Middle frontal gyrus (tissue), 1 donor: ENCODE measurements around the gene GNL3L.
A peak's percentile ranks its signal among the peaks of the same experiment; 100 is the strongest.
"Not testable (repeated sequence)": the region's sequence is repeated elsewhere in the genome, so short reads cannot be mapped to it uniquely, and the experiment has no call there.

Source experiments
- DNase-seq: peaks from one replicate; pipeline ENCODE4 v3.0.0-alpha.2; 2015; ENCODE audit warnings: low spot score; ENCODE audit errors: extremely low spot score

GNL3L gene

DNA sequence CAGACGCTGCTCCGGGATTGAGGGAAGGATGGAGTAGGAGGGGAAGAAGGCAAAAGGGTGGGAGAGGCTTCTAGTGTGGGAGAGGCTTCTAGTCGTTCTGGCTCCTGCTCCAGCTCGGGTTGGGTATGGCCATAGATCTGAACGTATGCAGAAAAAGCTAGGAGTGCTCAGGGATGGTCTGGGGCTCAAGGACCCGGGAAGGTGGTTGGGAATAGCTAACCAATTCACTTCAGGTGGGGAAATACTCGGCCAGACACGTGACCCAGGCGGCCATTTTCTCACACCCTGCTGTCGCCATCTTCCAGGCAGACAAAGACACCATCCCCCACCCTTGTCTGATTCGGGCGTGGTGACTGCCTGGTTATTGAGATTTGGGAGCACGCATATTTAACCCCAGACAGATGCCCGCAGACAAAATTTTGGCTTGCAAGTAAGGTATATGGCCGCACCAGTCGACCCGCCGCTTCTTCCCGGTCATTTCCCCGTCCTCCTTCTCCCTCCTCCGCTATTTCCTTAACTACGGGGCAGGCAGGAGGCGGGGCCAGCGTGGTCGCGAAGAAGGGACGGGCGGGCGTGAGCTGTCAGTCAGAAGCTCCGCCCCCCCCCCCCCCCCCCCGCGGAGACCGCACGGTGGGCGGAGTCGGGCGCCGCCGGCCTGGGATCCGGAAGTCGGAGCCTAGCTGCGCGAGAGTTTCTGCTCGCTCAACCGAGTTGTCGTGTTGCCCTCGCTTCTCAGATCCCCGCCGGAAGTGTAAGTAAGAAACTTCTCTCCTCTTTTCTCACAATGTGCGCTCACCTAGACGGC, at the start of gene GNL3L:
Gene GNL3L, plus strand, starts transcription at position 668 of the 805 bp plus-strand sequence. CDS start 2,348 bp downstream, outside the sequence.
- DNase-seq = peak; percentile 46

DNA sequence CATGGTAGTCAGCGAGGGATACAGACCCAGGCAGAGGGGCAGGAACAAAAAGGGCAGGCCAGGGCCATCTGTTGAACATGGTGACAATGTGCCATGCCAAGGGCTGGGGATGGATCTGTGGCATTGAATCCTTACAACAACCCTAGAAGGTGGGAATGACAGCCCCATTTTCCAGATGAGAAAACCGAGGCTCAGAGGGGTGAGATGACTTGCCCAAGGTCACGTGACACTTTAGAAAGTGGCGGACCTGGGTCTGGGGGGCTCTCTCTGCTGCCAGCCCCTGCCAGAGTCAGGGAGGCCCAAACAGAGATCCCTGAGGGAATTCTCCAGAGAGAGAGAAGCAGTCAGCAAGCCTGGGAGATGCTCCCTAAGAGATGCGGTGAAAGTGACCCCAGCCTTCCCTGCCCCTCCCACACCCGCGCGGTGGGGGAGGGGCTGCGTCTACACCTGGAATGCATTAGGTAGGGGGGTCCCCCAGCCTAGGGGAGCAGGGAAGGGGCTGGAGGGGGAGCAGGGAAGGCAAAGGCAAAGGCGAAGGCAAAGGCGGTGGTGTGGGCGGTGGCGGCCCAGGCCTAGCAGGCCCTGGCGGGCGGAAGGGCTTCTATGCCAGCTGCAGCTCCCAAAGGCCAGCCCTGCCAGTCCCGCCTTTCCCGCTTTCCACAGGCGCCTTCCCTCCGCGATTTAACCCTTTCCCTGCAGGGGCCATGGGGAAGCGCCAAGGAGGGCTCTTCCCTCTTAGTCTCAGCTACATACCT, 47.0 kb upstream of the GNL3L start:
- no peak for DNase-seq

DNA sequence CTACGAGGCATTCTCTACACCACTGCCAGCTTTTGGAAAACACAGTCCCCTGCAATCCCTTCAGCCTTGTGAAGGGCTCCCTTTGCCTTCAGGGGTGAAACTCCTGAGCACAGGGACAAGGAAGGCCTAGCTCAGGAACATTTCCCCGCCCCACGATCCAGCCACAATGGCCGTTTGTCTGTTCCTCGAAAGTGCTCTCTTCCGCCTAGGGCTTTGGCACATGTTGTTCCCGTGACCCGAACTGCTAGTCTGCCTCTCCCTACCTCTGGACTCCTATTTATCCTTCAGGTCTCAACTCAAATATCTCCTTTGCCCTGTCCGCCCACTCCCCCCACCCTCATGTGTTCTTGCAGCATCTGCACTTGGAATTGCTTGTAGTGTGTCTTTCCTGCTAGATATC, 46.1 kb upstream of the GNL3L start:
- DNase-seq = no peak

DNA sequence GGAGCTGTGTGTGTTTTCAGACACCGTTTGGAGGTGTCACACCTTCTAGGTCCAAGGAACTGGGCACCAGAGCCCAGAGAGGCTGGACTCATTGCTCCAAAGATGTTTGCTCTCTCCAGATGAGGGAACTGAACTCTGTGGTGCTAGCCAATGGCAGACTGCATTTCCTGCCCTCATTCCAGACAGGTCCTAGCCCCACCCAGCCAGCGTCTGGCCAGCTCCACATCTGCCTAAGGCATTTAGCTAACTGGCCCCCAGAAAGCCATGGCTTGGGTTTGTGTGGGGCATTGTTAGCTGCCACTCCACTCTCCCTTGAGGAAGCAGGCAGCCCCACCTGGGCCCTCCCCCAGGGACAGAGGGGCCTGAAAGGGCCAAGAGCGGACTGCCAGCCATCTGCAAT, 45.4 kb upstream of the GNL3L start:
- DNase-seq = no peak

GRCh38 chrX:54489819-54490218, 40.2 kb upstream of the GNL3L start:
- DNase-seq = not testable (repeated sequence)

- no peak for DNase-seq
Observed at GRCh38 chrX:54492340-54492739, 37.7 kb upstream of the GNL3L start.

GRCh38 chrX:54494166-54494988, 35.6 kb upstream of the GNL3L start:
- no peak for DNase-seq

DNA sequence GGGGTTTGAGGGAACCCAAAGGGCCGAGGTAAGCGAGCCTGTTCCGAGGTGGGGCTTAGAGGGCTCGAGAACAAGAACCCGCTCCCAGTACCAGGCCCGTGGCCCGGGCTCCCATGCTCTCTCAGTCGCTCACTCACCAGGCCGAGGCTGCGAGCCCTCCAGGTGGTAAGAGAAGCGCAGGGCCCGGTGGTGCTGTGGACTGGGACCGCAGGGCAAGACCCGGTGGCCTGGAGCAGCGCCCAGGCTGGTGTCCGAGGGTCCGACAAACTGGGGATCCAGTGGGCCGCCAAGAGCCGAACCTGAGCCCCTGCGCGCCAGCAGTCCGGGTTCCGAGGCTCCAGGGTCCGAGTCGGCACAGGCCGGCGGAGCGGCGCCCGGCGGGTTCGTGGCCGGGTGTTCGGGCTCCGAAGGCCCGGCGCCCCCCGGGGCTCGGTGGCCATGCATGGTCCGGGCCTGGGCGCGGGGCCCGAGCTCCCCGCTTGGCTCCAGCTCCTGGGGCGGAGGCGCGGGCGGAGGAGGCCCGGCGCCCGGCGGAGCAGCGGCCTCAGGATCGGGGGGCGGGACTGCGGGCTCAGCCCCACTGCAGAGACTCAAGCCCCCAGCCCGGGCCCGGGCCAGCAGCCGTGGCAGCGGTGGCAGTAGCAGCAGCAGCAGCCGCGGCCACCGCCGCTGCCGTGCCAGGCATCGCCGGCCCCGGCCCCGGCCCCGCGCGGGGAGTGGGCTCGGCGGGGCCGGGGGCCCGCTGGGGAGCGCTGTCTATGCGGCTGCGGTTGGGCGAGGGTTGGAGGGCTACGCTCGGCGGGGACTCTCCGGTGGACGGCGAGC, 34.8 kb upstream of the GNL3L start:
- DNase-seq = no peak

DNA sequence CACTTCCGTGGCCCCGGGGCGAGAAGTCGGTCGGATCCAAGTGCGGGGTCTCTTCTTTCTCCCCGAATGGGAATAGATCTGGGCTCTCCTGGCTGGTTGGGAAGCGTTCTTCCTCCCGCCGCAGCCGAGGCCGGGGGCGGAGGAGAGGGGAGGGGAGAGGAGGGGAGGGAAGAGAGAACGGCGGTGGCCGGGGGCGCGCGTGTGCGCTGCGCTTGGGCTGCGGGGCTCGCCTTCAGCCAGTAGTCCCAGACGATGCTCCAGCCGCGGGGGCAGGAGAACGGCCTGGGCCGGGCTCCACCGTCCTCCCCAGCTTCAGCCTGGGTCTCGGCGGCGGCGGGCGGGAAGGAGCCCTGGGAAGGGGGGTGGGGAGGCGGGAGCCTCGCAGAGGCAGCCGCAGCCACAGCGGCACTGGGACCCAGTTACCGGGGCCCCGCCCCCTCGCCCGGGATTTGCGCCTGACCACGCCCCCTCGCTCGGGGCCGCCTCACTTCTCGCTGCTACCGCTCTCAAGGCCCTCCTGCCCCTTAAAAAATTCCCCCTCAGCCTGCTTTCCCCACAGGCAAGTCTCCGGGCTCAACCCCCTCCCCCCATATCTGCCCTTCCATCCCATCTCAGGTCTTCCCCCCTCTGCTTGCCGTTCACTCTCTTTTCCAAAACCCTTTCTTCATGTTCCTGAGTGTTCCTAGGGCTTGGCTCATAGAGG, 34.1 kb upstream of the GNL3L start, which contains the start of gene FGD1:
Gene FGD1, minus strand, starts transcription at position 421 of the 703 bp plus-strand sequence. CDS start 802 bp downstream, outside the sequence.
- no peak for DNase-seq

DNA sequence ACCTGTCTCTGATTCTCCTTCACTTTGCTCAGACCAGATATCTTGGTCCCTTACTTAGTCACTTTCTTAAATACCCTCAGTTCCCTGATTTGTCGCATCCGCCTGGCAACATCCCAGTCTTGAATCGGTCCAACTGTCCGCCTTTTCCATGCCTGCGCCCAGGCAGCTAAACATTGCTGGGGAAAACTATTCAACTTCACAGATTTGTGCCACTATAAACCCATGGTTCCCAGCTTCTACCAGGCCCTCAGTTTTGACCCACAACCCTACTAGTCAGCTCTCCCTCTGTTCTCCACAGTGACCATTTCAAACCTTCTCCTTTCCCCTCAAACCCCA, 33.5 kb upstream of the GNL3L start:
- DNase-seq = no peak

GRCh38 chrX:54496936-54497335, 33.1 kb upstream of the GNL3L start:
- no peak for DNase-seq

GRCh38 chrX:54509400-54509799, 20.6 kb upstream of the GNL3L start:
- no peak for DNase-seq

- no peak for DNase-seq
Observed at GRCh38 chrX:54529151-54529550, 868 bp upstream of the GNL3L start.

GRCh38 chrX:54530357-54530900, 410 bp downstream of the GNL3L start:
- no peak for DNase-seq

DNA sequence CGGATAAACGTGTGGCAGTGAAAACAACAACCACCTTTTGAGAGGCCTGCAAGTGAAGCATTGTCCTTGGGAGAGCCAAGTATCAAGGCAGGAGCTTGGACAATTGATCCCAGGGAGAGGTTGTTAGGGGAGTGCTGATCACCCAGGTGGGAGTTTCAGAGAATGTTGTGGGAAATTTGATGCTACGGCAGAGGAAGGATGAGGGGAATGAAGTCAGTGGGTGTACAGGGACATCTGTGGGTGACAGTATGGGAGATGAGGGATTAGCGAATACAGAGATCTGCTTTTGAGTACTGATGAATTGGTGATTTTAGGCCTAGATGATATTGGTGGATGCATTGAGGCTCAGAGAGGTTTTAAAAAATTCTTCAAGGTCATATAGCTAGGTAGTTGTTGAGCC, 4.3 kb downstream of the GNL3L start:
- no peak for DNase-seq

- no peak for DNase-seq
Observed at GRCh38 chrX:54540289-54540688, 10.3 kb downstream of the GNL3L start.

- DNase-seq = not testable (repeated sequence)
Observed at GRCh38 chrX:54542239-54542638, 12.2 kb downstream of the GNL3L start.

DNA sequence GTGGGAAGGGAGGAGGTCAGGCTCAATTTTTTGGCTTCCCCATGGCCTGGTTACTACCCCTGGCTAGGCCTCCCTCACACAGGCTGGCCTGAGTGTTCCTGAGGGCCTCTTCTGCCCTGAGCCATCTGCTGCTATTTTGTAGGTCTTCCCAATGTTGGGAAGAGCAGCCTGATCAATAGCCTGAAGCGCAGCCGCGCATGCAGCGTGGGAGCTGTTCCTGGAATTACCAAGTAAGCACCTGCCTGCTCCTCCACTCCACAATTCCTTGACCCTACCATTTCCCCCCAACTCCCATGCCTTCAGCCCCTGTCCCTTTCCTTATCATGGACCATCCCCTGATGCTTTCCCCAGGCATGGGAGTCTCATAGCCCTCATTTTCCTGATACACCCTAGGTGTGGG, 20.8 kb downstream of the GNL3L start:
- DNase-seq = no peak

DNA sequence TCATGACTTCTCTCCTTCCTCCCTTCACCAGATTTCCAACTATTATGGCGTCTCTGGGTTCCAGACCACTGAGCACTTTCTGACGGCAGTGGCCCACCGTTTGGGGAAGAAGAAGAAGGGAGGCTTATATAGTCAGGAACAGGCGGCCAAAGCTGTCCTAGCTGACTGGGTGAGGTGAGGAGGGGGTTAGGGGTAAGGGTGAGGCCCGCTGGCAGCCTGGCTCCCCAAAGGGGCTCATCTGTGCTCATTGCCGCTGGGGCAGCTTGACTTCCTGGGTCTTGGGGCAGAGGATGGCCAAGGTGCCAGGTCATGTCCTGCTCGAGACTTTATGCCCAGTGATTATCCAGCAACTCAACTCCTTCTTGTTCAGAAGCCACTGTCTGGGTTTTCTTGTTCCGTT, 21.8 kb downstream of the GNL3L start:
- no peak for DNase-seq

GRCh38 chrX:54555006-54555405, 25.0 kb downstream of the GNL3L start:
- not testable (repeated sequence) for DNase-seq
